GM21723 (cell line): Measurements from ENCODE around the gene MXRA8.
A peak's percentile ranks its signal among the peaks of the same experiment; 100 is the strongest.

Experiments used
- ATAC-seq: cut with Tn5 transposase; IDR thresholded peaks from one replicate; pipeline ENCODE4 v1.9.1; 2021; ENCODE audit warnings: mild to moderate bottlenecking, moderate library complexity; ENCODE audit not compliant: unreplicated experiment

Gene MXRA8

DNA sequence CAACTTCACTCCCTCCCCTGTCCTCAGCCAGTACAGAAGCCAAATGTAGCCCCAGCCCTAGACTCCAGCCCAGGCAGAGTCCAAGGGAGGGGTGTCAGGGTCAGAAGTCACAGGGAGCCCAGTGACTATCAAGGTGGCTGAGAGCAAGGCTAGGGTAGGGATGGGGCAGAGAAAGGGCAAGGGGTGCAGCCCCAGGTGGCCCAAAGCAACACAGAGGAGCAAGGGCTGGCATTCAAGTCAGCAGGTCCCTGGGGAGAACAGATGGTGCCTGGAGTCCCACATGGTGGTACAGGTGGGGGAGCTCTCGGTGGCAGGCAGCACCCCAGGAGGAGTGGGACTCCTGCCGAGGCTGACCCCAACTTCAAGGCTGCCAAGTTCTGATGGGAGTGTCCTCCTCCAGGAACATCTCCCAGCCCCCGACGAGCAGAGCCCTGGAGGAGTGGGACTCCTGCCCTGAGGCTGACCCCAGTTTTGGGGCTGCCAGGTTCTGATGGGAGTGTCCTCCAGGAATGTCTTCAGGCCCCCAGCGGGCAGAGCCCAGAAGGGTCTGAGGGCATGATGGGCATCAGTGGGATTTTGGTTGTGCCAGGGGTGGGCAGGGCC, 5.5 kb downstream of the MXRA8 start:
- ATAC-seq: no peak

DNA sequence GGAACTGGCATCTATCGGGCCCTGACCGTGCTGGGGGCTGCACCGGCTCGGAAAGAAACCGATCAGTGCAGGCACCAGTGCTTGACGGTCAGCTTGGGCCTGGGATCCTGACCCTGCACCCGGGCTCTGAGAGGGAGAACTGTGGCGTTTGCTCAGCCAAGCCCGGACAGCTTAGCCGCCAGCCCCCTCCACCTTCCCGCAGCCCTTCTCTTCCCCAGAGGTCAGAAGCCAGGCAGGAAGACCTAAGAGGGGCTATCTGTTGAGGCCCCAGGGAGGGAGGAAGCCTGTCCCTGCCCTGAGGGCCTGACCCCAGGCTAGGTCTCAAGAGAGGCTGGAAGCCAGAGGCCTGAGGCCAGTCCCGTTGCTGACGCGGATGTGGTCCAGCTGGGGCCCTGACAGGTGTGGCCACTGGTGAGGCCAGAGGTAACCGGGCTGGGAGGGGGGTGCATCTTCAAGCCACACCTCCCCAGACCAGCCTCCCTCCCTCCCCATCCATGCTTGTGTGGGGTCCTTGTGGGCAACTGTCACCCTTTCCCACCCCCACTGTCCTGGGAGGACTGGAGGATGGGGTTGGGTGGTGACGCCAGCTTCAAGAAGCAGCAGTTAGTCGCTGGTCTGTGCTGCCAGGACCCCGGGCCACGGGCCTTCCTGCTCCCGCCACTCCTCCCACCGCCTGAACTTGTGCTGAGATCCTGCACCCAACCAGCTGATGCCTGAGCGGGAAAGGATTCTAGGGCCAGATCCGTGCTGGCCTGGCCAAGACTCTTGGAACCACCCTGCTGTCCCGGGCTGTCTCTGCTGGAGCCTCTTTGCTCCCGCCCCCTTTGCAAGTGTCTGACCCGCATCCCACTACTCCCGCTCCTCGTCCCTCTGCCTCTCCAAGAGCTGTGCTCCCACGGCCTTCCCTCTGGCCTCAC, 6.6 kb downstream of the MXRA8 start:
- no peak for ATAC-seq

DNA sequence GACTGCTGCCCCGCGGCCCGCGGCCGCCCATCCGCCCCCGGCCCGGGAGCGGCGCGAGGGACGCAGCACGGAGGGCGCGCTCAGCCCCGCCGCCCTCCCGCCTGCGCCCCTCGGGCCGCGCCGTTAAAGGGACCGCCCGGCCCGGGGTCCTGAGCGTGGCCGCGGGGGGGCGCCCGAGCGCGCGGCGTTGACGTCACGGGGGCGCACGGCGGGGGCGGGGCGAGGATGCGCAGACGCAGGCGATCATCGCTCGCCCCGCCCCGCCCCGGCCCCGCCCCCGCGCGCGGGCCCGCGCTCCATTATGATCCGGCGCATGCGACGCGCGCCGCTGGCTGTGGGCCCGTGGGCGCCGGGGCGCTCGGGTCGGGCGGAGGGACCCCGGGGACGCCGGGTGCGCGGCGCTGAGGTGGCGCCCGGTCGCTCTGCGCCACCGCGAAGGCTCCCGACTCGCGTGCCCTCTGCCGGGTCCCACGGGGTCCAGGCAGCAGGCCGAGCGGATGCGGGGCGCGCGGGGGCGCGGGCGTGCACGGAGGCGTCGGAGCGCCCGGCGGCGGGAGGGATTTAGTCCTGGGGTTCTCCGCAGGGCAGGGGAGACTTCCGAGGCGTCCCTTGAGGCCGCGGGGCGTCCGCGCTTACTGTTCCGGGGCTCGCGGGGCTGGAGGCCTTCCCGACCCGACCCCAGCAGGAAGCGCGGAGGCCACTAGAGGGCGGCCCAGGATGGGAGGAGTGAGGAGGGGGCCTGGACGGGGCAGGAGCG, 8.9 kb downstream of the MXRA8 start, which contains the start of gene DVL1:
Gene DVL1 (minus strand): TSS at position 163 of the 757 bp plus-strand sequence. CDS start 353 bp downstream, outside the sequence.
- peak; percentile 57 for ATAC-seq

DNA sequence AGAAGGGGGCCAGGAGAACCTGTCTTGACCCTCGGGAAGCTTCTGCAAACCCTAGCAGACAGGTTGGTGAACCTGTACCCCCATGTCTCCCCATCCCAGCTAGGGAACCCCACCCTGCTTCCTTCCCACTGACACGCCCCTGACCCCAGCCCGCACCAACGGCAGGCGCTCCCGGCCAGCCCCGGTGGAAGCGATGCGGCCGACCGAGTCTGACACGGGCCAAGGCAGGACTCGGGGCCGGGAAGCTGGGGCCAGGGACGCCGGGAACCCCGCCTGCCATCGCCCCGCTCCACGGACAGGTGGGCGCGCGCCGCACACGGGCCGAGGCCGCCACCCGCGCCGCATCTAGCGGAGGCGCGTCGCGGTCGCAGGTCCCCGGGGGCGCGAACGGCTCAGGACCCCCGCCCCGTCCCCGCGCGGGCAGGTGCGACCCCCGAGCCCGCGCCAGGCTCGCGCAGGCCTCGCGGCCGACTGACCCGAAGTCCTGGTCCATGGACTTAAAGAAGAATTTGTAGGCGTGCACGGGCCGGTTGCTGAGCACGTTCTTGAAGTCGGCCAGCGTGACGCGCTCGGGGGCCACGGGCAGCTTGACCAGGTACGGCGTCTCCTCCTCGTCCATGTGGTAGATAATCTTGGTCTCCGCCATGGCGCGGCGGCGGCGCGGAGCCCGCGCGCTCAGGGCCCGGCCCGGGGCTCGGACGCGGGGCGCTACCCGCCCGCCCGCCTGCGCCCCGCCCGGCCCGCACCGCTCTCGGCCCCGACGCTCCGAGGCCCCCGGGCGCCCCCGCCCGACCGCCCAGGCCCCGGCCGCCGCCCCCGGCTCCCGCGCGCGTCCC, 9.7 kb downstream of the MXRA8 start:
- peak; percentile 34 for ATAC-seq

DNA sequence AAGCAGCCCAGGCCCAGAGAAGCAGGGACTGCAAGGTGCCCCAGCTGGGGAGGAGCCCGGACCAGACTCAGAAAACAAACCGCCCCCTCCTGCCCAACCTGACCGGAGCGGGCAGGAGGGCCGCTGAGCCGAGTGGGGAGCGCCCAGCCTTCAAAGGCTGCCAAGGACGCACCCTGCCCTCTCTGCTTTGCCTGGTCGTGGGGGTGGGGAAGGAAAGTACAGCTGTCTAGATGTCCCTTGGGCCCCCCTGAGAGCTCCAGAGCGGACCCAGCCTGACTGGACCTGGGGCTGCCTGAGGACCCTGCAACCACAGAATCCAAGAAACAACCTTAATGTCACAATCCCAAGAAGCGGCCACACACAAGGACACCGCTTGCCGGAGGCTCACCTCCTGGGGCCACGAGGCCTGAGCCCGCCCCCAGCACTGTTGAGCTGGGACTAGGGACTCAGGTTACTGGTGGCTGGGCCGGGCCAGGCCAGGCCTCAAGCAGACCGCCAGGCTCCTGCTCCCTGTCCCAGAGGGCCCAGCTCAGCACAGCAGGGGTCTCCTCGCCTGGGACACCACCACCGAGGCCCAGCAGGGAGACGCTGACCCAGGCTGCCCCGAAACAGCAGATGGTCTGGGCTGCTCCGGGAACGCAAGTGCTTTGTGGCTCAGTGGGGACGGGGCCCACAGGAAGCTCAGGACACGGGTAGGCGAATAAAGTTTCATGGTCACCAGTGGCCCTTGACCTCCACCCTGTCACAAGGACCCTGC, 10.5 kb downstream of the MXRA8 start:
- no peak for ATAC-seq

DNA sequence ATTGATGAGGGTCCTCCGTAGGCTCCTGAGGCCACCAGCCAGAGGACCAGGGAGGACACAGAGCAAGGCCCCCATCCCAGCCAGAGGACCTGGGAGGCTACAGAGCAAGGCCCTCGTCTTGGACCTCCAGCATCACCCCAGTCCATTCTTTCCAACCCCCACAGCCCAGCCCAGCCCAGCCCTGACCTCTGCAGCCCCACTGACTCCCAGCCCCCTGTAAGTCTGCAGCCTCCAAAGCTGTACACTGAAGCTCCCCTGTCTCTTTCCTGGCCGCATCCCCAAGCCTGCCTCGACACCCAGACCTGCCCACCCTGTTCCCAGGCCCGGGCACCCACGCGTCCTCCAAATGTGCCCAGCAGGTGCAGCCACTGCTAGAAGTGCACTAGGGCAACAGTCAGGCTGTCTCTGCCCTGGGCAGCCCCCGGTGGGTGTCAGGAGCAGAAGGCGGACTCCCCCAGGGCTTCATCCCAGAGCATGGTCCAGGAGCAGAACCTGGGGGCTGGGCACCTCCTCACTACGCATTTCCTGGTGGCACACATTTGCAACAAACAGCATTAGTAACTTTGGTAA, 11.2 kb downstream of the MXRA8 start:
- no peak for ATAC-seq

DNA sequence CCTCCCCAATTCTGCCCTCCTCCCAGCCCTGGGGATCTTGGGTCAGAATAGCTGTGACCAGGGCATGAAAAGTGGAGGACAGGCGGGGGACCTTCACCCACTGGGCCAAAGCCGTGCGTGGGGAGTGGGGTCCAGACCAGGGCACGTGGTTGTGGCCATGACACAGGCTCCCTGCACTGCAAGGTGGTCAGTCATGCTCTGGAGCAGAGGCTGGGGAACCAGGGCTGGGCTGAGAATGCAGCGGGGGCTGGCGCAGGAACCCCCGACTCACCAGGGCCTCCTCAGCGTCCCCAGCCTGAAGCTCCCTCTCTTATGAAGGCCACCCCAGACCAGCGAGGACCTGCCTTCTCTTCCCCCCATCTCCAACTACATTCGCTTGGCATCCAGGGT, 11.9 kb downstream of the MXRA8 start:
- ATAC-seq: no peak

DNA sequence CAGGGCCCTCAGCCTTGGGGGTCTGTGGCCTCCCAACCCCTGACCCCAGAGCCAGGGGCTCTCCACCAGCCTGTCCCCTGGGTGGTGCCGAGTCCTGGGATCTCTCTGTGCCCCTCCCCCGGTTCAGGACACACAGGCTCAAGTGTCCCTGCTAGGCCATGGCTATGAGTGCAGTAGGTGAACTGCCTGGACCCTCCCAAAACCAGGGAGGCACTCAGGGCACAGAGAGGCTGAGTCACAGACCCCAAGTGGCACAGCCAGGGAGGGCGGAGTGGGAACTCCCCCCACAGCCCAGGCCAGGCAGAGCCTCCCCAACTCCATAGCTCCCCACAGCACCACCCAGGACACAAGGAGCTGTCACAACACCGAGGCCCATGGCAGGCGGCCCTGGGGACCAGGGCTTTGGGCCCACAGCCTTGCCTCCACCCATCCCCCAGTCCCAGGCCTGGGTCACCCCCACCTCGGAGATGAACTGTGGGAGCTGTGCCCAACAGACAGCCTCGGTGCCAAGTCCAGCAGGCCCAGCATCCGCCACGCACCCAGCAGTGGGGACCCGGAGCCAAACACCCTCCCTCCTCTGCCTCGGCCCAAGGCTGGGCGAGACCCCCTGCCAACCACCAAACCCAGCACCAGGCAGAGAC, 12.4 kb downstream of the MXRA8 start:
- no peak for ATAC-seq

DNA sequence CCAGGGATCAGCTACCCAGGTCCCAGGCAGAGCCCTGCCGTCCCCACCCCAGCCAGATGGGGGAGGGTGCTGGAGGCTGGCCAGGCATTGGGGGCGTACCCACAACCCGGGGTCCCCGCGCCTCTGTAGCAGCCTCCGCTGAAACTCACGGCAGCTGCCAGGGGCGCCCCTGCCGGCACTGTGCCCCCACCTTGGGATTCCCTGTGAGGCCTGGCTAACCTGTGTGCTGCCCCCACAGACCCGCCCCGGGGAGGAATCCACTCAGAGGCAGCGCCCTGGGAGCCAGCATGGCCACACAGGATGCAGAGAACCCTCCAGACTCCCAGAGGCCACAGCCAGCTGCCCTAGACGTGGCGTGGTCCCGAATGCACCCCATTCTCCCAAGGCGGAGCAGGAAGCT, 13.0 kb downstream of the MXRA8 start:
- ATAC-seq: no peak

DNA sequence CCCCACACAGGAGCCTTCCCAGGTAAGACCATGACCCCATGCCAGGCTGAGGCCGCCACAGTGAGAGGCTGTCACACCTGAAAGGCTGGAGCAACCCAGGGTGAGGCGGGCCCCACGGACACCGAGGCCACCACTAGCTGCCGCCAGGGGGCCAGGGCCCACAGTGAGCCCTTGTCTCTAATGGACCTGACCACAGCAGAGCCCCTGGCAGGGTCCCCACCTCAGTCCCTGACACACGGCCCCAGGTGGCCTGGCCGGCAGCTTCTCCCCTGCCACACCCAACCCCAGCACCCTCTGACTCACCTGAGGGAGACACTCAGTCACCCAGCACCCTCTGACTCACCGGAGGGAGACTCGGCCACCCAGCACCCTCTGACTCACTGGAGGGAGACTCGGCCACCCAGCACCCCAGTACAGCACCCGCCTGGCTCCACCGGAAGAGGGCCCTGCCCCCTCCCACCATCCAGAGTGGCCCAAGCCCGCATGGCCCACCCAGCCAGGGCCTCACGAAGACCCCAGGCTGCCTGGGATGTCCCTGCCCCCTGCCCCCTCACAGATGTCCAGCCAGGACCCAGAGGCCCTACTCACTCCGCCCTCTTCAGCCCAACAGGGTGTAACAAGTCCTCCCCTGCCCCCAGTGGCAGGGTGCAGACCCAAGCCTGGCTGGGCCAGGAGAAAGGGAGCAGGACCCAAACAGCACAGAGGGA, 13.5 kb downstream of the MXRA8 start:
- no peak for ATAC-seq

DNA sequence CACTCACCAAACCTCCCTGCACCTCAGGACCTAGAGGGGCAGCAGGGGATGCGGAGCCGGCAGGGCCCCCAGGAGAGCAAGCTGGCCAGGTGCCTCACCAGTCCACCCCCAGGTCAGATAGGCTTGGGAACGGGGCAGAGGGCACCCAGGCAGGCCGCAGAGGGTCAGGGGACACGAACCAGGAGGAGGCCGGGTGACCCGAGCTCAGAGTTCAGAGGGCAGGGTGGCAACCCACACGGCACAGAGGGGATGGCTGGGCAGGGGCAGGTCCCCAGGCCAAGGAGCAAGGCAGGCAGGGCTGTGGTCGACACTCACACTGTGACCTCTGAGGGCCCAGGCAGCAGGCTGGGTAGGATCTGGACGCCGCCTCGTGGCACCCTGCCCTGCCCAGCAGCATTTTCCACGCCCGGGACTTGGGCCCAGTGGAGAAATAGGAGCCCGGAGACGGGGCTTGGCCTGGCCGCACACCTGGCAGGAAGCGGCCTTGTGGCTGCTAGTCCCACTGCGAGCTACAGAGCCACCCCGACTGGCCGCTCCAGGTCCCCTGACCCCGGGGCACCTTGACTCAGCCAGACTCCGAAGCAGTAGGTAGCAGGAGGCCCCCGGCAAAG, 14.4 kb downstream of the MXRA8 start:
- ATAC-seq: no peak

DNA sequence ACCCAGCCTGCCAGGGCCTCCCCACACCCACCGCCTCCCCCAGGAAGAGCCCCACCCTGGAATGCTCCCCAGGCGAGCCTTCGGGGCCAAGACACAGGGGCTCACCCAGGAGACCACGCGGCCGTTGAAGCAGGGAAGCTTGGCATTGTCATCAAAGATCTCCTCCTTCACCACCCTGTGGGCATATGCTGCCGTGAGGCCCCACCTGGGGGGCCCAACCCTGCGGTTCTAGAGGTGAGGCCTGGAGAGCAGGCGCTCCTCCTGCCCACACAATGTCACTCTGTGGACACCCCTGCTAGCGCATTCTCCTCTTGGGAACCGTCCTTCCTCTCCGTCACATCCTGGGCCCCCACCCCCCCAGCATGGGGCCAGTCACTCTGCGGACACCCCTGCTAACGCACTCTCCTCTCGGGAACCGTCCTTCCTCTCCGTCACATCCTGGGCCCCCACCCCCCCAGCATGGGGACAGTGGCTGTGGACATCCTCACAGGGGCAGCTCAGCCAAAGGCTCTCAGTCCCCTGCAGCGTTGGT, 15.7 kb downstream of the MXRA8 start:
- no peak for ATAC-seq

DNA sequence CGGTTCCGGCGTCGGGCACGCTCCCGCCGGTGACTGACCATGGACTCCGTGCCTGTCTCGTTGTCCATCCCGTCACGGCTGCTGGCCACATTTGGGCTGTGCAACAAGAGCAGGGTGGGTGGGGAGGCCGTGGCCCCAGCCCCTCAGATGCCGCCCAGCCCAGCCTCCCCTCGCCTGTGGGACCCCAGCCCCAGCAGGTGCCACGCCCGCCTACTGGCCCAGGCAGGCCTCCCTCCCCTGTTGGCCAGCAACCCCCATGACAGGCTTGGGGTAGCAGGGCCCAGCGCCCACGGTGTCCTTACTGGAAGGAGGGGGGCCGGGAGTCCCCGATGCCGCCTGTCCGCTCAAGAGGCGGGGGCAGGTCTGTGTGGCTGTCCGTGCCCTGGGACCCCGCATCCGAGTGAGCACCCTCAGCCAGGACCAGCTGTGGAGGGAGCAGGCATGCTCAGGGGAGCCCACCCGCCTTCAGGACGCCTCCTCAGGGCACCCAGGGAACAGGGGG, 16.2 kb downstream of the MXRA8 start:
- no peak for ATAC-seq

DNA sequence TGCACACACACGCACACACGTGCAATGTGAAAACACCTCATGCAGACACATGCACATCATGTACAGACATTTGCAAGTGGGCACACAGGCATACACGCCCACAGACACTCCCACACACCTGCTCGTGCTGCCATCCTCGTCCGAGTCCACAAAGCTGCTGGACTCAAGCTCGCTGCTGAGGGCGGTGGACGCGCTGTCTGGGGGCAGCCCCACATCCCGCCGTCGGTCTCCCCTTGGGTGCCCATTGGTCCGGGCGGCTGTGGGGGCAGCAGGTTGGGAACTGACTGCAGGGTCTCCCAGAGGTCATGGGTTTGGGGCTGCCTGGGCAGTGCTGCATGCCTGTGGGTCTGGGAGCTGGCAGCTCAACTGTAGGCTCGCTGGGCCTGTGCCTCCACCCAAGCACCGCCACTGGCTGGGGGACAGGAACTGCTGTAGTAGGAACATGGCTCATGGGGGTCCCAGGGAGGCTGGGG, 16.8 kb downstream of the MXRA8 start:
- no peak for ATAC-seq

DNA sequence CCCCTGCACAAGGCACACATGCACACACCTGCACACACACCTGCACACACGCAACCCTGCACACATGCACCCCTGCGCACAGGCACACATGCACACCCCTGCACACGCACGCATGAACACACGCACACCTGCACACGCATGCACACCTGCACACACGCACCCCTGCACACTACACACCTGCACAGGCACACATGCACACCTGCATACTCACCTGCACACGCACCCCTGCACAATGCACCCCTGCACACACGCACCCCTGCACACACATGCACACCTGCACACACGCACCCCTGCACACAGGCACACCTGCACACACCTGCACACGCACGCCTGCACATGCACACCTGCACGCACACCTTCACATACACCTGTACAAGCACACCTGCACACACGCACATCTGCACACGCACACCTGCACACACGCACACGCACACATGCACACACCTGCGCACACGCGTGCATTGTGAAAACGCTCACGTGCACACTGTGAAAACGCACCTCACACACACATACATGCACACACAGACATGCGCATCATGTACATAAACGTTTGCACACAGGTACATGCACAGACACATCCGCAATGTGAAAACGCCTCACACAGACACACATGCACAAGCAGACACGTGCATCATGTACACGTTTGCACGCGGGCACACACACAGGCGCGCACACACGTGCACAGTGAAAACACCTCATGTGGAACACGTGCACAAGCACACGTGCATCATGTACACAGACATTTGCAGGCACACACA, 17.4 kb downstream of the MXRA8 start:
- ATAC-seq: no peak

DNA sequence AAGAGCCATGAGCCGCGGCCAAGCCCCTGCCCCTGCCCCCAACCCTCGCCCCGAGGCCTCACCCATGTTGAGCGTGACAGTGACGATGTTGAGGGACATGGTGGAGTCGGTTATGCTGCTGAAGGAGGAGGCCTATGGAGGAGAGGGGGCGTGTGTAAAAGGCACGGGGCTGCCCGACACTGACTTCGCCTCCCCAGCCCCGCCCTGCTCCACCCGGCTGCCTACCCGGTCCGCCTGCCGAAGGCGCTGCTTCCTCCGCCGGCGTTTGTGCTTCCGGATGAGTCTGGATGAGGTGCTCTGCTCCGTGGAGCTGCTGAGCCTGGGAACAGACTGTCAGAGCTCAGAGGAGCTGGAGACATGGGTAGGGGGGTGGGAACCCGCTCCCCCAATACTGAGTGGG, 18.2 kb downstream of the MXRA8 start:
- ATAC-seq: no peak

DNA sequence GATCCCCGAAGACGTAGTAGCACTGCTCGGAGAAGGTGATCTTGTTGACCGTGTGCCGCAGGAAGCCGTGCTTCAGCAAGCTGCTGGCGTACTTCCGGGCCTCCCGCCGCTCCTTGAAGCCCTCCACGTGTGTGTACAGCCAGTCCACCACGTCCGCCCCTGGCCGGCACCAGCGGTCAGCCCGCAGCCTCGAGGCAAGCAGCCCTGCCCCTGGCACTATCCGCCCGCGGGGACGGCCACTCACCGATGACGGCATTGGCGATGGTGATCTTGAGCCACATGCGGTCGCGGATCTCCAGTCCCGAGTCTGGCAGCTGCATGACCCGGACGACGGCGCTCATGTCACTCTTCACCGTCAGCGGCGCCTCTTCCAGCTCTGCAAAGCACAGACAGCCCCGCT, 20.1 kb downstream of the MXRA8 start:
- no peak for ATAC-seq
